Measurements from ENCODE around the gene NUDCD2. TPM values are rescaled to one million over a fixed set of nuclear protein-coding genes. Genes with fewer than 3 reads are reported as not detected.
A peak's percentile ranks its signal among the peaks of the same experiment; 100 is the strongest.

Gene NUDCD2
- total and polyA plus RNA-seq, 9 of the 15 experiments (the other 6 are each of a cell fraction or from before 2014, with no cell fraction given), result 14.6 to 76.9 (median 32.5) TPM

DNA sequence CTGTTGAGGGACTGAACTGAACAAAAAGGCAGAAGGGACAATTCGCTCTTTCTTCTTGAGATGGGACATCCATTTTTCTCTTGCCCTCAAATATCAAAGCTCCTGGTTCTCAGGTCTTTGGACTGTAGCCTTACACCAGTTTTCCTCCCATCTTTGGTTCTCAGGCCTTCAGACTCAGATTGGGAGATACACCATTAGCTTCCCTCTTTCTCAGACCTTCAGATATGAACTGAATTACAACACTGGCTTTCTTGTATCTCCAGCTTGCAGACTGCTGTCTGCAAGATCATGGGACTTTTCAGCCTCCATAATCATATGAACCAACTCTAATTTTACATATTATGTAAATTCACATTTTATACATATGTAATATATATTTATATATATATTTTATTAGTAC, 35.1 kb downstream of the NUDCD2 start (continued):
- no peak for TF ChIP-seq HDAC6 (IDR thresholded peaks at IDR 0.05; ENCODE audit: low read depth, low read length)
- no peak for TF ChIP-seq BACH1 (tag; IDR thresholded peaks at IDR 0.05)
- TF ChIP-seq TAL1 (IDR thresholded peaks at IDR 0.05), result peak; percentile 28; the same call in 1 of the 2 replicates
- TF ChIP-seq MNT (conservative IDR thresholded peaks at IDR 0.05), result no peak
- TF ChIP-seq PTTG1 (tag; IDR thresholded peaks at IDR 0.05; ENCODE audit: low read depth), result no peak
- TF ChIP-seq ZNF184 (CRISPR knock-in tag; IDR thresholded peaks at IDR 0.05), result no peak
- TF ChIP-seq, protein P1, sequence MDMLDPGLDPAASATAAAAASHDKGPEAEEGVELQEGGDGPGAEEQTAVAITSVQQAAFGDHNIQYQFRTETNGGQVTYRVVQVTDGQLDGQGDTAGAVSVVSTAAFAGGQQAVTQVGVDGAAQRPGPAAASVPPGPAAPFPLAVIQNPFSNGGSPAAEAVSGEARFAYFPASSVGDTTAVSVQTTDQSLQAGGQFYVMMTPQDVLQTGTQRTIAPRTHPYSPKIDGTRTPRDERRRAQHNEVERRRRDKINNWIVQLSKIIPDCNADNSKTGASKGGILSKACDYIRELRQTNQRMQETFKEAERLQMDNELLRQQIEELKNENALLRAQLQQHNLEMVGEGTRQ (CRISPR knock-in tag; IDR thresholded peaks at IDR 0.05), result no peak
- TF ChIP-seq CREB3L1 (IDR thresholded peaks at IDR 0.05; ENCODE audit: borderline replicate concordance, low read depth), result no peak
- TF ChIP-seq ELF1 (tag; IDR thresholded peaks at IDR 0.05), result no peak
- no peak for TF ChIP-seq ZFP1 (CRISPR knock-in tag; IDR thresholded peaks at IDR 0.05)
- TF ChIP-seq EWSR1 (IDR thresholded peaks at IDR 0.05; ENCODE audit: borderline replicate concordance, low read depth, partially characterized antibody), result no peak
- TF ChIP-seq SP2 (IDR thresholded peaks at IDR 0.05; ENCODE audit: extremely low read depth, low read depth, low read length, poor library complexity, severe bottlenecking), result no peak
- TF ChIP-seq ZNF551 (CRISPR knock-in tag; IDR thresholded peaks at IDR 0.05), result no peak

All from K562 (cell line).